ENCODE results near the gene BMP2K. TPM values are rescaled to one million over a fixed set of nuclear protein-coding genes. Genes with fewer than 3 reads are reported as not detected.
A peak's percentile ranks its signal among the peaks of the same experiment; 100 is the strongest.

BMP2K gene
- total and polyA plus RNA-seq, 2 donors (not counting 1 experiment from before 2014, with no cell fraction given): 54.8 to 126 TPM

GRCh38 chr4:78776729-78777575, 802 bp downstream of the BMP2K start:
- H3K27ac ChIP-seq (ENCODE audit: insufficient read depth, low read length): peak overlapping the region; percentile 83
- peak; percentile 64 to 68 for DNase-seq (ENCODE audit: low read depth in 2 of 2)

GRCh38 chr4:78777576-78777940, 1.4 kb downstream of the BMP2K start:
- H2AFZ ChIP-seq (ENCODE audit: low read length): no peak overlapping the region
- no peak overlapping the region for H3K9ac ChIP-seq (ENCODE audit: insufficient read depth, low read length)

More at GRCh38 chr4:78776729-78777575, 802 bp downstream of the BMP2K start:
- H3K4me1 ChIP-seq (ENCODE audit: control insufficient read depth, extremely low read depth, insufficient read depth, low read length): peaks cover 5% of the 10 kb centered on the region
- no peaks in the 10 kb centered on the region for H3K9me3 ChIP-seq (ENCODE audit: control insufficient read depth, insufficient read depth, low read depth, low read length)
- H3K4me3 ChIP-seq (replicated peaks in 1 of 4; ENCODE audit: control extremely low read depth in 1 of 4, insufficient read depth in 1 of 4, low read depth in 3 of 4, low read length in 4 of 4): peak overlapping the region; percentile 49 to 93 (median 90)
- peaks cover 5% of the 10 kb centered on the region for H4K20me1 ChIP-seq (ENCODE audit: control insufficient read depth, extremely low read depth, insufficient read depth, low read length)
- no peak overlapping the region for H2AFZ ChIP-seq (ENCODE audit: low read length)
- no peaks in the 10 kb centered on the region for H3K36me3 ChIP-seq (ENCODE audit: control insufficient read depth, insufficient read depth, low read length)
- H3K9ac ChIP-seq (ENCODE audit: insufficient read depth, low read length): peak overlapping the region; percentile 78
- TF ChIP-seq CTCF (conservative IDR thresholded peaks at IDR 0.05 in 1 of 2, IDR thresholded peaks at IDR 0.05 in 1 of 2; ENCODE audit: low read depth in 1 of 2, low read length in 2 of 2): no peak
- TF ChIP-seq EZH2 (IDR thresholded peaks at IDR 0.05; ENCODE audit: low read length, missing control alignments): no peak
- H3K79me2 ChIP-seq (ENCODE audit: control insufficient read depth, insufficient read depth, low read length): peaks cover 57% of the 10 kb centered on the region
- peak overlapping the region; percentile 49 for H3K4me2 ChIP-seq (ENCODE audit: extremely low read depth, insufficient read depth, low read length)
- no peaks in the 10 kb centered on the region for H3K27me3 ChIP-seq (ENCODE audit: control insufficient read depth, insufficient read depth, low read length)

More at GRCh38 chr4:78777576-78777940, 1.4 kb downstream of the BMP2K start:
- no peaks in the 10 kb centered on the region for H3K27me3 ChIP-seq (ENCODE audit: control insufficient read depth, insufficient read depth, low read length)
- peak overlapping the region; percentile 49 for H3K4me2 ChIP-seq (ENCODE audit: extremely low read depth, insufficient read depth, low read length)
- H4K20me1 ChIP-seq (ENCODE audit: control insufficient read depth, extremely low read depth, insufficient read depth, low read length): peaks cover 5% of the 10 kb centered on the region
- TF ChIP-seq EZH2 (IDR thresholded peaks at IDR 0.05; ENCODE audit: low read length, missing control alignments) (no peak), CTCF (conservative IDR thresholded peaks at IDR 0.05 in 1 of 2, IDR thresholded peaks at IDR 0.05 in 1 of 2; ENCODE audit: low read depth in 1 of 2, low read length in 2 of 2) (no peak)
- DNase-seq (ENCODE audit: low read depth in 2 of 2): no peak
- H3K27ac ChIP-seq (ENCODE audit: insufficient read depth, low read length): no peak overlapping the region
- H3K9me3 ChIP-seq (ENCODE audit: control insufficient read depth, insufficient read depth, low read depth, low read length): no peaks in the 10 kb centered on the region
- no peaks in the 10 kb centered on the region for H3K36me3 ChIP-seq (ENCODE audit: control insufficient read depth, insufficient read depth, low read length)
- peaks cover 5% of the 10 kb centered on the region for H3K4me1 ChIP-seq (ENCODE audit: control insufficient read depth, extremely low read depth, insufficient read depth, low read length)
- H3K4me3 ChIP-seq (replicated peaks in 1 of 4; ENCODE audit: control extremely low read depth in 1 of 4, insufficient read depth in 1 of 4, low read depth in 3 of 4, low read length in 4 of 4): peak overlapping the region; percentile 49 to 93 (median 90)
- peaks cover 63% of the 10 kb centered on the region for H3K79me2 ChIP-seq (ENCODE audit: control insufficient read depth, insufficient read depth, low read length)
